GM19452 (cell line): ENCODE data around the gene FNDC5.

Experiments
- ATAC-seq: cut with Tn5 transposase; IDR thresholded peaks from one replicate; pipeline ENCODE4 v1.9.1; 2021; ENCODE audit not compliant: unreplicated experiment

FNDC5 gene

GRCh38 chr1:32884726-32885125, 14.0 kb upstream of the FNDC5 start:
- ATAC-seq = no peak

- no peak for ATAC-seq
These were observed 13.3 kb upstream of the FNDC5 start for GRCh38 chr1:32884032-32884372.

- ATAC-seq = no peak
These were observed 12.8 kb upstream of the FNDC5 start for GRCh38 chr1:32883338-32884031.

GRCh38 chr1:32881871-32882850, 11.4 kb upstream of the FNDC5 start:
- ATAC-seq = no peak

- ATAC-seq = no peak
These were observed 10.6 kb upstream of the FNDC5 start for GRCh38 chr1:32881291-32881690.

DNA sequence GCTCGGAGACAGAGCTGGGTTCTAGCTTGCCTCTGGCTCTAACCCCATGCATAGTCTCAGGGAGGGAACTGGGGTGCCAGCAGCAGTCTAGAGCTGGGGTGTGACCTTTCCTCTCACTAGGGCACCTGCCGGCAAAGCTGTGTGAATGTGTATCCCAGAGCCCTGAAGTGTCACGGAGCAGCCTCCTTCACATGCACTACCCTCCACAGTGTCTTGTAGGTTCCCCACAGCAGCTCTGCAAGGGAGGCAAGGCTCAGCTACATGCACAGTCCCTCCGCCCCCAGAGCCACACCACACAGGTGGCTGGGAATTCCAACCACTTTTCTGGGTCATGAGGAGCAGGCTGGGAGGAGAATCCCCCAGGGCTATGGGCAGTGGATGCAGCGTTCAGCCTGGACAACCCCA, 7.9 kb upstream of the FNDC5 start:
- ATAC-seq = no peak

GRCh38 chr1:32878183-32878582, 7.5 kb upstream of the FNDC5 start:
- ATAC-seq = no peak

DNA sequence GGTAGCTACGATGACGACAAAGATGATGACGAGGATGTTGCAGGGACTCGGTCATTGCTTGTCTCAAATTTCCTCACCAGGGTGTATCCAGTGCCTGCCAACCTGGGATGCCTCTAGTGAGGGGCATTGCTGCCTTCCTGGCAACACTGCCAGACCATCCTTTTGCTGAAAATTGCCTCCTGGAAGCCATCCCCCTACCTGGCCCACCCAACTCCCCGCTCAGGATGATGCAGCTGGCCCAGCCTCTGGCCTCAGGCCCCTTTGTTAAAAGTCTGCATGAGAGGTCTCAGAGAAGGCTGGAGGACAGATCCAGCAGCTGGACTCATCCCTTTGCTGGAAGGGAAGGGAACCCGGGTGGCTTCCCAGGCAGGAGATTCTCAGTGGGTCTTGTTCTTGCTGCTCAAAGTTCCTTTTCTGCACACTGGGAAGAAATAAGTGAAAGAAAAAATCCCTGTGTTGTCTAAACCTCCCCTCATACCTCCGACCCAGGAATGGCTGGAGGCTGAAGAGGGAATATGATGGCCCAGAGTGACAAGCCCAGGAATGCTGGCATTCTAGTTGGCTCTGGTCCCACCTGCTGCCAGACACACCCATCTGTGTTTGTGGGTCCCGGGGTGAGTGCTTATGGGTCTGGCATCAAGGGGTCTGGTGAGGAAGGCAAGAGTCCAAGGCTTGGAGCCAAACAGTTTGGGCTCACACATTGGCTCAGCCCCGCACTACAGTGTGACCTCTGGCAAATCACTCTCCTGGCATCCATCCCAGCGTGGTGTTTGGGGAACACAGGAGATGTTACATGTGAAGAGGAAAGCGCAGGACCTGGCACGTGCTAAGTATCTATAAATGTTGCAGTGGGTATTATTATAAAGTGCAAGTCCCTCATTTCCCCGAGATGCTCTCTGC, 6.7 kb upstream of the FNDC5 start:
- no peak for ATAC-seq

DNA sequence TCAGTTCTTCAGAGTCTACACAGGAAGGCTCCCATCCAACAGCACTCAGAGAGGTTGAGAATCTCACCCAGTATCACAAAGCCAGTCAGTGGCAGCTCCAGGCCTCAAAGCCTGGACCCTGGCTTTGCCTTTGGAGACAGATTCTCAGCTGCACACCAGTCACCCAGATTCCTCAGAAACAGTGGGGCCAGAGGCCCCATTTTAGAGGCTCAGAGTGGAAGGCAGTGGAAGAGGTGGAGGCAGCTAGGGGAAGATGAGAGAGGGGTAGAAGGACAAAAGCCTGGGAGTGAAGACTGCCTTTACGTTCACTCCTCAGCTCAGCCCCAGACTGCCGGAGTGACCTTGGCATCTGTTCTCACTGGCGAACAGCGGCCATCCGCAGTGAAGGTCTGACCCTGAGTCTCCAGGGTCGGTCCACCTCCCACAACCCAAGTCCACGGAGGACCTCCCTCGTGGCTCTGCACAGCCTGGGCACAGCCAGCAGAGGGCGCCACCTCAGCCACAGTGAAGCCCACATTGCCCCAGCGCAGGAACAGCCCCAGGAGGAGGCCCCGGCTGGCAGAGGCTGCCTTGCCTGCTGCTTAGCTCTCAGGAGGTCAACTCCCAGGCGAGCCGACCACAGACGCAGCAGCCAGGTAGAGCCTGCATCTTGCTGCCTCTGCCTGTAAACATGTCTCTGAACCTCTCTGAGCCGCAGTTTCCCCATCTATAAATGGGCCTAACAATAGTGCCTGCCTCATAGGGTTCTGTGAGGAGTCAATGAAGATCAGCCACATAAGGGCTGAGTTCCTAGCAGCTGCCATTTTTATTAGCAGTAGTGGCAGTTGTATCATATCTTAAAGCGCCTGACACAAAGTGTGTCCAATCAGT, 5.9 kb upstream of the FNDC5 start:
- ATAC-seq = no peak

- no peak for ATAC-seq
These were observed 4.4 kb upstream of the FNDC5 start for GRCh38 chr1:32874860-32875752.

DNA sequence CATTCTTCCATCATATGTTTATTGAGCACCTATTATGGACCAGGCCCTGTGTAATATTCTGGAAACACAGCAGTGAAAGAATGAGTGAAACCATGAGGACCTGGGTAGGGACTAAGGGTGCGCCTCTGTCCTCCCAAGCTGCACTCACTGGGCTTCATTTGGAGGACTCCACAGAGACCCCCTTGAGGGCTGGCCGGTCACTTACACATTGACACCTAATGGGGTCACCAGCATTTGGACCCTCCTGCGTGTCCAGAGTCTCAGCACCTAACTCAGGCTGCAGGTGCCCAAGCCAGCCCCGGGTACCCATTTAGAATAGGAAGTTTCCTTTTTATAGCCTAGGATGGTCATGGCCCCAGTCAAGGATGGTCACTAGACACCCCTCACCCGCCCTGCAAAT, 2.8 kb upstream of the FNDC5 start:
- ATAC-seq = no peak

DNA sequence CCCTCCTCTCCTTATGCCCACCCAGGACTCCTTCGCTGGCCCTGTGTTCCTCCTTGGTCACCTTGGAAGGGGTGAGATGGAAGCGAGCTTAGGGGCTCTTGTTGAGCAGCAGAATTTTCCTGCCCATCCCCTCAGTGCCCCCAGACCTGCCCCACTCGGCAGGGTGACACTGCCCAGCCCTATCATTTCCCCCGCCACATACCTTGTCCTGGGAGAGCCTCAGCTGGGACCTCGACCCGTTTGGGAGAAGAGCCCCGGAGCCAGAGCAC, 1.4 kb upstream of the FNDC5 start:
- no peak for ATAC-seq

GRCh38 chr1:32871364-32872191, 866 bp upstream of the FNDC5 start:
- no peak for ATAC-seq

DNA sequence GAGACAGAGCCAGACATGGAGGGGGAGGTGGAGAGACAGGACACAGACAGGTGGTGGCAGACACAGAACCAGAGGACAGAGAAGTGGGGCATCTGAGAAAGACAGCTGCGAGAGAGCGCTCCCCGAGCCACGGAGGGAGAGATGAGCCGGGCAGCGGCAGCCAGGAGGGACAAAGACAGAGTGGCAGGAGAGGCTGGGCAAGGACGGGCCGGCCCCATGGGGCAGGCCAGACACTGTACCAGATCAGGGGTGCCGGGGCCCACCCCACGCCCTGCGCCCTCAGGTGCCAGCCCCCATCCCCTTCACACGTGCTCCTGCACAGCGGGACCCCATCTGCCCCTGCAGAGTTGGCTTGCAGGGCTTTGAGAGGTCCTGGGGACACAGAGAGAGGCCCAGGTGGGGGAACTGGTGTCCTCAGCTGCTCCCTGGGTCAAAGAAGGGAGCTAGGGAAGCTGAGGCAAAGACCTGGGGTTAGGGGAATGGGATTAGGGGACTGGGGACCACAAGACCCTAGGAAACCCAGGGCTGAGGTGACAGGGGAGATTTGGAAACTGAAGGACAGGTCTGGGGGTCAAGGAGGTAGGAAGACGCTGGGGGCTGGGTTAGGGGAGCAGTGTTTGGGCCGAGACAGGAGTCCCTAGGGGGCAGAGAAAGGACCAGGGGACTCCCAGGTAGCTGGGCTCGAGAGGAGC, 643 bp downstream of the FNDC5 start:
- ATAC-seq = no peak

DNA sequence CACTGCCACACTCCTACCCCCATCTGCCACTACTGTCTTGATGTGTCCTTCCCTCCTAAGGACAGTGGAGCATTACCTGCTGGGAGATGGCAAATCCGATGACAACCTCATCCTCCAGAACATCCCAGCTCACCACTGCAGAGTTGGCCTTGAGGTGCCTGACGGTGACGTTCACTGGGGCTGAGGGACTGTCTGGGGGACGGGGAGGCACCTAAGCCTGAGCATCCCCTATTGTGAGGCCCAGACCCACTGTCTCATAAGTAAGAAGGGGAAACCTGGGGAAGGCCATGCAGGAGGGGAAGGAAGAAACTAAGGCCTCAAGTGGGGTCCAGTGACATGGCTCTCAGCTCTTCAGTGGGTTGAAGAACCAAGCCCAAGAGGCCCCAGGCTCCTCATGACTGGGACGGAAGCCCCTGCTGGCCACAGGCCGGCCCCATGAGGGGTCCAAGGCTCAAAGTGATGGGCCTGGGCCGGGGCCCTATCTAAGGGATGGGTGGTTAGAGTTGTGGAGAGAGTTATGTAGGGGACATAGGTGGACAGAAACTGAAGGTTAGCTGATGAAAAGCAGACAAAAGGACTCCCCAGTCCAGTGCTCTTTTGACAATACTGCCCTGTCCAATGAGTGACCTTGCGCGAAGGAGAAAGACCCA, 1.8 kb downstream of the FNDC5 start:
- no peak for ATAC-seq

DNA sequence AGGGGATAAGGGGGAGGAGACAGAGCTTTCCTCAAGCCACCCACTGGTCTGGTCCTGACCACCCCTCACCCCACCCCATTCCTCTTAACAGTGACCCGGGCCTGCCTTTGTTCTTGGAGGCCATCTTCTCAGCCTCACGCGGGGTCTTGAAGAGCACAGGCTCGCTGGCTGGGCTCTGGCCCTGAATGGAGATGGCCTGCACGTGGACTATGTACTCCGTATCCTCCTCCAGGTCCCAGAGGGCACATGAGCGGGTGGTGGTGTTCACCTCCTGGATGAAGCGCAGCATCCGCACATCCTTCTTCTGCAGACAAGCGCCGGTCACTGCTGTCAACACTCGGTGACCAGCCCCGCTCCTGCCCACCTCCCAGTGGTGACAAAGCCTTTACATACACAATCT, 2.6 kb downstream of the FNDC5 start:
- ATAC-seq = no peak

DNA sequence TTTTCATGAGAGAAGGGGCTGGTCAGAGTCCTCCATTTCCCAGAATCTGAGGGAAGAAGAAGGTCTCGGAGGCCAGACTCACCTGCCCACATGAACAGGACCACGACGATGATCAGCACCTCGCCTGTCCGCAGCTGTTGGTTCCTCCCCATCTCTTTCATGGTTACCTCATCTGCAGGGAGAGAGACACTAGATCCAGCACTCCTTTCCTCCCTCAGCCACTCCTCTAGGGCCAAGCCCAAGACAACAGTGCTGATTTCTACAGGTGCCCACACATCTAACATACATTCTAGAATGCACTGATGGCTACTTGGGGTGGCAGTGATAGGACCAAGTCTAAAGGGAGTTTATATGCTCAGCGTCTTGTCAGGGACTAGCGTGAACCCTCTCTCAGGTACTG, 3.0 kb downstream of the FNDC5 start:
- no peak for ATAC-seq

DNA sequence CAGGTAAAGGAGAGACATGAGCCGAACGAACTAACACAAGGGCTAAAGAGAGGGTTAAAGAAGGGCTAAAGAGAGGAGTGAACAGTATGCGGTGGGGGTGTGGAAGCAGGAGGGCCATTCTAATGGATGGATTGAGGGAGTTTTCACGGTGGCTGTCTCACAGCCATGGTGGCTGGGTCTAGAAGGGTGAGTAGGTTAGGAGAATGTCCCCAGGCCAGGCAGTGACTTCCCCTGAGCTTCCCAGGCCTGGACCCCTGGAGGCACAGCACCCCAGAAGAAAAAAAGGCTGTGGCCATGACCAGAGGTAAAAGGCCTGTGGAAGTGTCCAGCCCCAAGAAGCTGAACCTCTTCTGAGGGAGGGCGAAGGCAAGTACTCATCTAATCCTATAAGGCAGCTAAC, 3.6 kb downstream of the FNDC5 start:
- ATAC-seq = no peak
